ENCODE measurements around the gene OR10H3. TPM values are rescaled to one million over a fixed set of nuclear protein-coding genes. Genes with fewer than 3 reads are reported as not detected.
"Not testable (repeated sequence)": the region's sequence is repeated elsewhere in the genome, so short reads cannot be mapped to it uniquely, and the experiment has no call there.

The OR10H3 gene
- polyA plus RNA-seq, 1 donor from 2014 or later, result not detected

DNA sequence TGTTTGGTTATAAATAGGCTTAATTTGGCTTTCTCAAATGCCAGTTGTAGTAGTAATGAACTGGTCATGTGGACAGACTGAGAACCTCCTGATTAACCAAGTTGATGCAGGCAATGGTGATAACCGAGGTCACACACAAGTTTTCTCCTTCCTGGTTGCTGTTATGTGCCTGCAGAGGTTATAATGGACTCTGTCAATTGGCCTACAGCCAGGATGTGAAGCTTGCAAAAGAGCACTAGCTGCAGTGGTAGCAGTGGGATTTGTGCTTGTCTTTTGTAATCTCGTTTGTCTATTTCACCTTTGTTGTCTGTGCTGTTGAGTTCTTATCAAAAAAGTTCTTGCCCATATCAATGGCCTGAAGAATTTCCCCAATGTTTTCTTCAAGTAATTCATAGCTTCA lies 20.6 kb downstream of the OR10H3 start:
- Mint-ChIP-seq H3K4me1 (no peaks in the 10 kb centered on the region), H3K27ac (no peak overlapping the region), H3K36me3 (no peaks in the 10 kb centered on the region), H3K4me3 (no peak overlapping the region), H3K9me3 (peaks cover 0 to 11% (median 8%) of the 10 kb centered on the region in 3 donors), H3K27me3 (peaks cover 36% of the 10 kb centered on the region)

DNA sequence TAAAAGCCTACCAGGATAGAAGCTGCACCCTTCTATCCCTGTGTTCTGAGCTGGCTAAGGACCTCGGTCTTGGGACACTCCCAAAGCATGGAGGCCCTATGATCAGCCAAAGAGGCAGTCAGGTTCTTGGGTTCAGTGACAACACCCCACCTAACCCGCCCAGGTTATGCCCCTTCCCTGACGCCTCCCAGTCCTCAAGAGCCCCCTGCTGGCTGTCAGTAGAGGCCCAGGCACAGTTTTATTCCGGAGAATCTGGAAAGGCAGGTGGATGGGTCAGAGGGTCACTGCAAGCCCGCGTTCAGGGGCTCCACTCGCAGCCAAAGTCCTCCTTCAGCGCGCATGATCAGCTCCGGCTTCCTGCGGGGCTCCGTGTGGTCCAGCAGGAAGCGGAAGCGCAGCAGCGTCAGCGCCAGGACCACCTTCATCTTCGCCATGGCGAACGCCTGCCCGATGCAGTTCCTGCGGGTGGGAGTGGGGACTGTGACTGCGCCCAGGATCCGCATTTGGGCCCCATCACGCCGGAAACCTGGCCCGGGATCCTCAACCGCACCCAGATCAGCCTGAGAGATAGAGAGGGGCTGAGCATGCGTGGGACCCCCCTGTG lies 22.3 kb downstream of the OR10H3 start:
- H3K4me3 Mint-ChIP-seq, result no peak overlapping the region
- peaks cover 1% of the 10 kb centered on the region for H3K36me3 Mint-ChIP-seq
- H3K9me3 Mint-ChIP-seq, result peaks cover 0 to 12% (median 11%) of the 10 kb centered on the region in 3 donors
- H3K4me1 Mint-ChIP-seq, result no peaks in the 10 kb centered on the region
- peaks cover 36% of the 10 kb centered on the region for H3K27me3 Mint-ChIP-seq
- no peak overlapping the region for H3K27ac Mint-ChIP-seq

DNA sequence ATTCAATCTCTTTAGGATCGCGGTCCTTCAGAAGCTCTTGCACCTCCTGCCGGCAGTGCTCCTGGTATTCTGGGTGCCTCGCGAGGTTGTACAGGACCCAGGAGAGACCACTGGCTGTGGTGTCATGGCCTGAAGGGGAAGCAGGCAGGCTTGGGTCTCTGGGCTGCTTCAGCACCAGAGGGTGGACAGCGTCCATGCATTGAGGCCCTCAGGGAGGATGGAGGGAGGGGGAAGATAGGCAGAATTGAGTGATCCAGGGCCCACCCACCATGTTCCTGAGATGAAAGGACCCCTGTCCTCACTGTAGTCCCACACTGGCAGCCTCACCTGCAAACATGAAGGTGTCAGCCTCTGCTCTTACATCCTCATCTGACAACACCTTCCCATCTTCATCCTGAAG lies 31.8 kb downstream of the OR10H3 start:
- no peaks in the 10 kb centered on the region for H3K4me1 Mint-ChIP-seq
- no peak overlapping the region for H3K4me3 Mint-ChIP-seq
- H3K36me3 Mint-ChIP-seq, result peaks cover 4% of the 10 kb centered on the region
- no peak overlapping the region for H3K27ac Mint-ChIP-seq
- H3K27me3 Mint-ChIP-seq, result peaks cover 23% of the 10 kb centered on the region
- peaks cover 0 to 7% (median 0%) of the 10 kb centered on the region in 3 donors for H3K9me3 Mint-ChIP-seq

DNA sequence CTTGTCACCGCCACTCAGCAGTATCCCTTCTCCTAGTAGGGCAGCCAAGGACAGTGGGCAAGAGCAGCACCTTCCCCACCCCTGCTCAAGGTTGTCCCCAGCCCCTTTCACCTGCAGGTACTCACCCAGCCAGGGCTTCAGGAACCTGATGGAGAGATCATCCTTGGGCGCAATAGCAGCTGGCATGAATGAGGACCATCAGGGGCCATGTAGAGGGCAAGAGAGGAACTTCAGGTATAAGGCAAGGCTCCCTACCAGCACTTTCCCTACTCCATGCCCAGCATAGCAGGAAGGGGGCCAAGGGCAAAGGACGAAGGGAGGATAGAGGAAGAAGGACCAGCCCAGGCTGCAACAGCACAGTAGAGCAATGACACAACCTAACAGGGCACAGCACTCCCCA lies 36.4 kb downstream of the OR10H3 start:
- Mint-ChIP-seq H3K9me3 (peaks cover 0 to 13% (median 2%) of the 10 kb centered on the region in 3 donors), H3K27me3 (peaks cover 28% of the 10 kb centered on the region), H3K27ac (peak overlapping the region in 1 of 3 donors; percentile 57), H3K4me3 (peak overlapping the region in 1 of 4 donors; percentile 60)
- not testable (repeated sequence) for H3K36me3 Mint-ChIP-seq, H3K4me1 Mint-ChIP-seq

DNA sequence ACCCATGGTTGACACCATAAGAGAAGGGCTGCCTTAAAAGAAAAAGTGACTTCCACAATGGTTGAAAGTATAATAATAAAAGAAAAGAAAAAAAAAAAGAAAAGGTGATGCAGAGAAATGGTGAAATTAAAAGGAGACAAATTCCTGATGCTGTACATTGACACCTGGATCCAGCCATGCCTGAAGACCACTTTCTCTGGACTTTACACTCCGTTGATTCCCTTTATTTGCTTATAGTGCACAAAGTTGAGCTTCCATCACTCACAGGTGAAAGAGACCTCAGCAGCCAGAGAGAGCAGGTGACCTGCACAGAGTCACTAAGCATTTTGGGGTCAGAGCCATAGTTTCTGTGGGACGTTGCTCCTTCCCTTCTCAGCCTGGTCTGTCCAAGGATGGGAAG lies 37.5 kb downstream of the OR10H3 start:
- H3K27me3 Mint-ChIP-seq, result peaks cover 23% of the 10 kb centered on the region

DNA sequence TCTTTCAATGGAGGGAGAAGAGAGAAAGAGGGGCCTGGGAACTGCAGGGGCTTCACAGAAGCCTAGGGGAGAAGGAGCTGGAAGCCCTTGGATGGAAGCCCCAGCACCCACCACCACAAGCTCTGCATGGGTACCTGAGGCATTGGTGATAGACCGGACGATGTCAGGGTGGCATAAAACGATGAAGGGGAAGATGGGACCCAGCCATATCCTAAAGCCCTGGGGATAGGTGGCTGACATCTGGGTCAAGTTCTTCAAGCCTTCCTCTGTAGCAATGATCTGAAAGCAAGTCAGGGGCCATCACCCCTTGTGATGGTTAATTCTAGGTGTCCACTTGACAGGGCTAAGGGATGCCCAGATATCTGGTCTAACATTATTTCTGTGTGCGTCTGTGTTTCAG lies 38.5 kb downstream of the OR10H3 start:
- Mint-ChIP-seq H3K4me3 (no peak overlapping the region), H3K4me1 (no peaks in the 10 kb centered on the region), H3K36me3 (peaks cover 4% of the 10 kb centered on the region), H3K27me3 (peaks cover 22% of the 10 kb centered on the region), H3K27ac (no peak overlapping the region), H3K9me3 (peaks cover 0 to 13% (median 2%) of the 10 kb centered on the region in 3 donors)

More for the DNA sequence above, 37.5 kb downstream of the OR10H3 start:
- Mint-ChIP-seq H3K4me3 (no peak overlapping the region), H3K4me1 (no peaks in the 10 kb centered on the region), H3K27ac (peak overlapping the region in 1 of 3 donors; percentile 28), H3K36me3 (peaks cover 4% of the 10 kb centered on the region), H3K9me3 (peaks cover 0 to 13% (median 2%) of the 10 kb centered on the region in 3 donors)

DNA sequence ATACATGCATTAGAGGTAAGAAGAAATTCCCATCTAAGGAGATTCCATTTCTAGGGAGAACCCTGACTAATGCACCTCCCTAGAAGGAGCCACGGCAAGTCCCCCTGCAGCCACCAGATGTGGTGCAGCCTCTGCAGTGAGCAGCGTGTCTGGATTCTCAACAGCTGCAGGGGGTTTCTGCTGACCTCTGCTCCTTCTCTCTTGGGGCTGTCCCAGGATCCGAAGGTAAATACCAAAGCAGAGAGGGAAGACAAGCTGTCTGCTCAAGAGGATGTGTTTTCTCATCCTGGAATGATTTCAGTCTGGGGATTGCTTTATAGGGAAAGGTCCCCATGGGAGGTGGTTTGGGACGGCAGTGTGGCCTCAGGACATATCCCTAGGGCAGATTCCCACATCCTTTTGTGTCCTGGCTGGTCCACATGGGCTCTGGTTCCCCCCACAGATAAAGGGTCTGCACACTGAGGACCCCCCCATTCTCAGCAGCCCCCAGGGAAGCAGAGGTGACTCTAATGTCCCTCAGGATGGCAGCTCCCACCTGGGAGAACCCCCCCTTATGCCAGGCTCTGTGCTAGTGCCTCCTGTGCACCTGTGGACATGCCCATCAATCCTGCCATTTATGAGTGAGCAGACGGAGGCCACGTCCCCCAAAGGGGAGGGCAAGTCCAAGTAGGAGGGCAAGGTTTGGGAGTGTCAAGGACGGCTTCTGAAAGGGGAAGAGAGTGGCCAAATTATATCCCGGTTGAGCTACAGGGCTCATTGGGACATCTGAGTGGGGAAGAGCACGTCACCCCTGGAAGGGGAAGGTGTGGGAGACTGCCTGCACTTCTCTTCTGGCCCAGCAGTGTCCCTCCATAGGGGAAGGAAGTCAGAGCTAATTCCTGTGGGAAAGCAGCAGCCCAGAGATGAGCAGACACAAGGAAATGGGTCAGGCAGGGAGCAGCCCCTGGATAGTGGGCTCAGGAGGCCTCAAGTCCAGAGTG lies 39.5 kb downstream of the OR10H3 start:
- Mint-ChIP-seq H3K27me3 (peaks cover 20% of the 10 kb centered on the region), H3K4me3 (no peak overlapping the region), H3K9me3 (peaks cover 0 to 10% (median 2%) of the 10 kb centered on the region in 3 donors), H3K4me1 (no peaks in the 10 kb centered on the region), H3K36me3 (peaks cover 4% of the 10 kb centered on the region), H3K27ac (no peak overlapping the region)

DNA sequence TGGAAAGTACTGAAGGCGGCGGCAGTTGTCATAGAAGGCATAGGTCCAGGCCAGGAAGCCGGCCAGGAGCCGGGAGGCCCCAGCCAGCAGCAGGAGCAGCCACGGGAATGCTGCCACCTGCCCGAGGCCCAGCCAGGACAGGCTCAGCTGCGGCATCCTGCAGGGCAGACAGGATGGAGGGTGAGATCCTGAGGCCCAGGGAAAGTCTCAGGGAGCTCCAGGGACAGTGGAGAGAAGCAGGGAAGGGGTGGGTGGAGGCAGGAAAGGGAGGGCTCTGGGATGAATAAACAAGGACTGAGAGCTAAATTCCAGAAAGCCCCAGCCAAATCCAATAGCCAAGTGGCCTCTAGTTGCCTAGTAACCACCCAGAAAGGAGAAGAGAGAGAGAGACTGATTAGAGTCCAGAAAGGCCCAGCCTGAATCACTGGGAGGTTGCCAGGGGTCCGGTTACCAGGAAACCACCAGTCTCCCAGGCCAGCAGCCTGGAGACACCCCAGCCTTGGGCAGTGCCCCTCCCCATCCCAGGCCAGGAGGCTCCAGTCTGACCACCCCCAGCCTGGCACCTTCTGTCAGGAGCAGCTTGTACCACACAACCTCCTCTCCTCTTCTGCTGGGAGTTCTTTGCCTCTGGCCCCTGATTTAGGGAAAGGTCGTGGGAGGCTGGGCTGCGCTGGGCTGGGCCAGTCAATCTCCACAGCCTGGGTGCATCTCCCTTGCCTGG lies 42.1 kb downstream of the OR10H3 start:
- H3K4me3 Mint-ChIP-seq, result no peak overlapping the region
- peaks cover 0 to 6% (median 2%) of the 10 kb centered on the region in 3 donors for H3K9me3 Mint-ChIP-seq
- H3K4me1 Mint-ChIP-seq, result no peaks in the 10 kb centered on the region
- peaks cover 1% of the 10 kb centered on the region for H3K36me3 Mint-ChIP-seq
- H3K27me3 Mint-ChIP-seq, result peaks cover 11% of the 10 kb centered on the region
- H3K27ac Mint-ChIP-seq, result no peak overlapping the region

DNA sequence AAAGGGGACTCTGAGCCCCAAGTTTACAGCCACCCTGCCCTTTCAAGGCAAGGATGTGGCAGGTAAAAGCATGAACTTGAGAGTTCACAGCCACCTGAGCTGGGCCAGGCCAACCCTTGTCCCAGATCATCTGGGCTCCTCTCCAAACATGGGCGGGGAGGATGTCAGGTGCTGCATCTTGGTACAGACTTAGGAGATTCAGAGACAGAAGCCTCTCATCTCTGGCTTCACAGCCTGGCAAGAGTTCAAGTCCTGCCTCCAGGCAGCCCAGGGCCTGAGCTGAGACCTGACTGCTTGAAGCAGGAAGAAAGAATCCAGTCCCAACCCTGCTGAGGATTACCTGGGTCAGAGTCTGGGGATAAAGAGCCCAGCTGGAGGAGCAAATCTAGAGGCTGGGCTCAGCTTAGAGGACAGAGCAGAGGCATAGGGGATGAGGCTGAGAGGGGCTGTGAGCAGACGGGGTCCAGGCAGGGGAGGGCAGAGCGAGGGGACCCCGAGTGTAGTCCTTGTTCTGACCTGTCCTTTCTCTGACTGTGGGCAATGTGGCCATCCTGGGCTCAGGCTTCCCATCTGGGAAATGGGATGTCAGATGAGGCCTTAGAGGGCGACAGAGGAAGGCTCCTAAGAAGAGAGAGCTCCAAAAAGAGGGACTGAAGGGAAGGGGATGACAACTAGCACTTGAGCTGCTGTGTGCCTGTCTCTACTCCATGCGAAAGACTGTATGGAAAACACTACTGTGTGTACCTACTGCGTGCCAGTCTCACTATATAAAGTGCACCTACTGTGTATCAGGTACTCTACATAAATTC lies 43.0 kb downstream of the OR10H3 start:
- H3K9me3 Mint-ChIP-seq, result no peaks in the 10 kb centered on the region
- peaks cover 6% of the 10 kb centered on the region for H3K27me3 Mint-ChIP-seq
- H3K27ac Mint-ChIP-seq, result no peak overlapping the region
- H3K4me3 Mint-ChIP-seq, result no peak overlapping the region
- no peaks in the 10 kb centered on the region for H3K4me1 Mint-ChIP-seq
- peaks cover 1% of the 10 kb centered on the region for H3K36me3 Mint-ChIP-seq

DNA sequence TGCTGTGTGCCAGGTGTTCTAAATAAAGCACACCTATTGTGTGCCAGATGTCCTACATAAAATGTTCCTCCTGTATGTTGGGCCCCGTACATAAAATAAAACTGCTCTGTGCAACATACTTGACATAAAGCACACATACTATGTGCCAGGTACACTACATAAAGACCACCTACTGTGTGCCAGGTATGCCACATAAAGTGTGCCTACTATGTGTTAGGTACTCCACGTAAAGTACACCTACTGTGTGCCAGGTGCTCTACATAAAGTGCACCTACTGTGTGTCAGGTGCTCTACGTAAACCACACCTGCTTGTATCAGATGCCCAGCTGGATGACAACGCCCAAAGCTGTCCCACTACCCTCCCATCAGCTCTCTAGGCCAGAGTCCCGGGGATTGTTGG lies 43.9 kb downstream of the OR10H3 start:
- H3K4me1 Mint-ChIP-seq, result no peaks in the 10 kb centered on the region
- no peaks in the 10 kb centered on the region for H3K9me3 Mint-ChIP-seq
- H3K36me3 Mint-ChIP-seq, result peaks cover 1% of the 10 kb centered on the region
- no peak overlapping the region for H3K4me3 Mint-ChIP-seq
- peaks cover 2% of the 10 kb centered on the region for H3K27me3 Mint-ChIP-seq
- H3K27ac Mint-ChIP-seq, result no peak overlapping the region

DNA sequence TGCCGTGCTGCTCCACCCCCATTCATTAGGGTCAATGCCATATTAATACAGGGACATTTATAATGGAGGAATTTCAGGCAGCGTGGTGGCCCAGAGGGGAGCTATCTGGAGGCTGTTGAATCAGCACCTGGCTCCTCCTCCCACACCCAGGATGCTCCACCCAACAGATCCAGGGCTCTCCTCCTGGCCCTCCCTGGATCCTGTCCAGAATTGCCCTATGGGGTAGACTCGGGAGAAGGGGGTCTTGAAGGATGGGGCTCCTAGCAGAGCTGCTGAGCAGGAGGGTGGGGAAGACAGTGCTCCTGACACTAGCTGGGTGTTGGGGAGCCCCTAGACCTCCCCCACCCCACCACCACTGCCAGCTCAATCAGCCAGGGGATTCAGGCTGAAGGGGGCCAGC lies 44.4 kb downstream of the OR10H3 start:
- H3K27ac Mint-ChIP-seq, result no peak overlapping the region
- H3K27me3 Mint-ChIP-seq, result peaks cover 3% of the 10 kb centered on the region
- H3K9me3 Mint-ChIP-seq, result no peaks in the 10 kb centered on the region
- H3K4me1 Mint-ChIP-seq, result no peaks in the 10 kb centered on the region
- H3K4me3 Mint-ChIP-seq, result no peak overlapping the region
- H3K36me3 Mint-ChIP-seq, result peaks cover 1% of the 10 kb centered on the region

DNA sequence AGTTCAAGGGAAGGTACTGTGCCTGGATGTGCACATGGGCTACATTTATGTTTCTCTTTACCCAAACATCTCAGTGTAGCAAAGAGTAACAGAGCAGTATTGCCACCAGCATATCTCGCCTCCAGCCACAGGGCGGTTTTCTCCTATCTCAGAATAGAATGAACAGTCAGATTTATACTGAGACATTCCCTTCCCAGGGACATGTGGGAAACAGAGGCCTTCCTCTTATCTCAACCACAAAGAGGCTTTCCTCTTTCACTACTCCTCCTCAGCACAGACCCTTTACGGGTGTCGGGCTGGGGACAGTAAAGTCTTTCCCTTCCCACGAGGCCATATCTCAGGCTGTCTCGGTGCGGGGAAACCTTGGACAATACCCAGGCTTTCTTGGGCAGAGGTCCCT lies 45.1 kb downstream of the OR10H3 start:
- not testable (repeated sequence) for H3K9me3 Mint-ChIP-seq, H3K4me3 Mint-ChIP-seq, H3K27me3 Mint-ChIP-seq, H3K4me1 Mint-ChIP-seq, H3K36me3 Mint-ChIP-seq
- H3K27ac Mint-ChIP-seq, result peak overlapping the region in 1 of 3 donors; percentile 35

DNA sequence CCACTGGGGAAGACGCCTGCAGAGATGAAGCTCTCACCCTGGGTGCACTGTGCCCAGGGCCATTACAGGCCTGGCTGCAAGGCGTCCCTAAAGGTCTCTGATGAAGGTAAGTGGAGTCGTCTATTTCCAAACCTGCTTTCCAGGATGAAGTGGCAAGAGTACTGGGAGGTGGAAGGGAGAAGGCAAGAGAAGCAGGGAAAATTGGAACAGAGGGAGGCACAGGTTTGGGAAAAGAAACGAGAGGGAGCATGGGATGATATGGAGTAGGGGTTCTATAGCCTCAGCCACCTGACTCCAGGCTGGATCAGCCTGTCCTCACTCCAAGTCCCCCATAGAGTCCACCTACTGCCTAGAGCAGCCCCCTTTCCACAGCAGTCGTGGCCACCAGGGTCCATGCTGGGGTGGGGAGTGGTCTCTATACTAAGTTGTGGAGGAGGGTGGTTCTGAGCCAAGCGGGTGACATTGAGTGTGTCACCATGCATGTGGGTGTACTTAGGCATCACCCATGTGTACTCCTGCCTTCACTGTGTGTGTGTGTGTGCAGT lies 49.9 kb downstream of the OR10H3 start, which contains the start of gene OR10H5:
Gene OR10H5, plus strand, starts transcription at position 51 of the 545 bp plus-strand sequence. CDS start 6,388 bp downstream, outside the sequence.
- no peaks in the 10 kb centered on the region for H3K36me3 Mint-ChIP-seq
- no peak within 1 kb of the TSS for H3K4me3 Mint-ChIP-seq
- no peaks in the 10 kb centered on the region for H3K9me3 Mint-ChIP-seq
- H3K4me1 Mint-ChIP-seq, result no peaks in the 10 kb centered on the region
- no peak within 1 kb of the TSS for H3K27ac Mint-ChIP-seq
- H3K27me3 Mint-ChIP-seq, result peaks cover 13% of the 10 kb centered on the region

DNA sequence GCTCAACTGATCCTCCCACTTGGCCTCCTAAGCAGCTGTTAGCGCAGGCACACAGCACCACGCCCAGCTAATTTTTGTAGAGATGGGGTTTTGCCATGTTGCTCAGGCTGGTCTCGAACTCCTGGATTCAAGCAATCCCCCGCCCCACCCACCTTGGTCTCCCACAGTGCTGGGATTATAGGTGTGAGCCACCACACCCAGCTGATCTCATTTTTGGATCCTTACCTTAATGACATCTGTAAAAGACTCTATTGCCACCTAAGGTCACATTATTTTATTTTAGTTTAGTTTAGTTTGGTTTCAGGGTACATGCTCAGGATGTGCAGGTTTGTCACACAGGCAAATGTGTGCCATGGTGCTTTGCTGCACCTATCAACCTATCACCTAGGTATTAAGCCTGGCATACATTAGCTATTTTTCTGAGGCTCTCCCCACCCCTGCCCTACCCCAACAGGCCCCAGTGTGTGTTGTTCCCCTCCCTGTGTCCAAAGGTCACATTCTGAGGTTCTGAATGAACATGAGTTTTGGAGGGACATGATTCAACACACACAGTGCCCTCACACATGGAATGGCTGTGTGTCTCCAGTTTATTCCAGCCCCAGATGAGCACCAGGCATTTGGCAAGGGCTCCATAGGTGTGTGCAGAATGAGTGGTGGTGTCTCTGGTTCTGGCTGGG lies 50.9 kb downstream of the OR10H3 start:
- Mint-ChIP-seq H3K4me3 (no peak overlapping the region), H3K9me3 (no peaks in the 10 kb centered on the region), H3K27ac (no peak overlapping the region), H3K4me1 (no peaks in the 10 kb centered on the region), H3K27me3 (peaks cover 13% of the 10 kb centered on the region), H3K36me3 (no peaks in the 10 kb centered on the region)

Measured in IgD-negative memory B cell (primary cell).